SK-N-SH treated with all-trans-retinoic acid at 6 μM for 48 hours (cell line): ENCODE results near the gene BRF1.

Experiments
- CREB5 ChIP-seq: fragments of 250-450 bp; sonication (Bioruptor Pico); IDR thresholded peaks from 2 replicates; pipeline ENCODE4 v1.5.1; 2020; ENCODE audit warnings: low read depth, mild to moderate bottlenecking, moderate library complexity
- ESRRG ChIP-seq: fragments of 250-450 bp; sonication (Bioruptor Pico); IDR thresholded peaks from 2 replicates; pipeline ENCODE4 v1.6.1; 2021; ENCODE audit warnings: mild to moderate bottlenecking
- OSR1 ChIP-seq: fragments of 250-450 bp; sonication (Bioruptor Pico); IDR thresholded peaks from 2 replicates; pipeline ENCODE4 v1.8.0; 2022; ENCODE audit warnings: moderate library complexity, mild to moderate bottlenecking, inconsistent platforms
- ZC3H10 ChIP-seq: fragments of 250-450 bp; sonication (Bioruptor Pico); IDR thresholded peaks from 2 replicates; pipeline ENCODE4 v1.5.1; 2021; ENCODE audit warnings: mild to moderate bottlenecking, moderate library complexity
- ZNF8 ChIP-seq: fragments of 450-650 bp; formaldehyde crosslinking; IDR thresholded peaks from 2 replicates; pipeline ENCODE4 v1.5.0; 2020; ENCODE audit warnings: mild to moderate bottlenecking, moderate library complexity
- TF ChIP-seq, protein P1 (sequence below): fragments of 250-450 bp; sonication (Bioruptor Pico); IDR thresholded peaks from 2 replicates; pipeline ENCODE4 v1.5.1; 2021; ENCODE audit warnings: mild to moderate bottlenecking, moderate library complexity

DNA sequence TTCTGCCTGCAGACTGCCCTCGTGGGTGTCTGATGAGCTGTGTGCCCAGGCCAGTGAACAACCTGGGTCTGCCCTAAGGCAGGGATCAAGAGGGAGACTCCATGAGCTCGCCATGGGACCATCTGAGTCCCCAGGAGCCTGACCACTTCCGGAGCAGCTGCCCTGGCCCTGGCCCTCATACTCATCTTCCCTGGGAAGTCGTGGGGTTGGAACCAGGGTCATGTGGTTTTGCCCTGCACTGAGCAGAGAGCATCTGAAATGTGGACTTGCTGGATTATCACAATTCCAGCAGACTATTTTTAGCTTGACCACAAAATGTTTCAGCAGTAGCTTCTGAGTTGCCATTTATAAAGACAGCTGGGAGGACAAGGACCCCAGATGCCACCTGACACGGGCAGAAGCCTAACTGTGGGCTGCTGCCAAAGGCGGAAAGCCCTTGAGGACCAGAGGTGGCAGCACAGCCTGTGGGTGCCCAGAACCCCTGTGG lies 45.7 kb downstream of the BRF1 start:
- TF ChIP-seq CREB5 (no peak), ESRRG (CRISPR knock-in tag) (no peak), ZNF8 (CRISPR knock-in tag) (no peak), OSR1 (CRISPR knock-in tag) (no peak), ZC3H10 (CRISPR knock-in tag) (no peak)
- TF ChIP-seq, protein P1, sequence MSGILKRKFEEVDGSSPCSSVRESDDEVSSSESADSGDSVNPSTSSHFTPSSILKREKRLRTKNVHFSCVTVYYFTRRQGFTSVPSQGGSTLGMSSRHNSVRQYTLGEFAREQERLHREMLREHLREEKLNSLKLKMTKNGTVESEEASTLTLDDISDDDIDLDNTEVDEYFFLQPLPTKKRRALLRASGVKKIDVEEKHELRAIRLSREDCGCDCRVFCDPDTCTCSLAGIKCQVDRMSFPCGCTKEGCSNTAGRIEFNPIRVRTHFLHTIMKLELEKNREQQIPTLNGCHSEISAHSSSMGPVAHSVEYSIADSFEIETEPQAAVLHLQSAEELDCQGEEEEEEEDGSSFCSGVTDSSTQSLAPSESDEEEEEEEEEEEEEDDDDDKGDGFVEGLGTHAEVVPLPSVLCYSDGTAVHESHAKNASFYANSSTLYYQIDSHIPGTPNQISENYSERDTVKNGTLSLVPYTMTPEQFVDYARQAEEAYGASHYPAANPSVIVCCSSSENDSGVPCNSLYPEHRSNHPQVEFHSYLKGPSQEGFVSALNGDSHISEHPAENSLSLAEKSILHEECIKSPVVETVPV (CRISPR knock-in tag): no peak
